GM18499 (cell line): ENCODE results near the gene PPP5C.
"Not testable (repeated sequence)": the region's sequence is repeated elsewhere in the genome, so short reads cannot be mapped to it uniquely, and the experiment has no call there.

Experiments
- ATAC-seq: cut with Tn5 transposase; IDR thresholded peaks from one replicate; pipeline ENCODE4 v1.9.1; 2021; ENCODE audit warnings: moderate number of reproducible peaks; ENCODE audit not compliant: insufficient read depth, unreplicated experiment

The PPP5C gene

DNA sequence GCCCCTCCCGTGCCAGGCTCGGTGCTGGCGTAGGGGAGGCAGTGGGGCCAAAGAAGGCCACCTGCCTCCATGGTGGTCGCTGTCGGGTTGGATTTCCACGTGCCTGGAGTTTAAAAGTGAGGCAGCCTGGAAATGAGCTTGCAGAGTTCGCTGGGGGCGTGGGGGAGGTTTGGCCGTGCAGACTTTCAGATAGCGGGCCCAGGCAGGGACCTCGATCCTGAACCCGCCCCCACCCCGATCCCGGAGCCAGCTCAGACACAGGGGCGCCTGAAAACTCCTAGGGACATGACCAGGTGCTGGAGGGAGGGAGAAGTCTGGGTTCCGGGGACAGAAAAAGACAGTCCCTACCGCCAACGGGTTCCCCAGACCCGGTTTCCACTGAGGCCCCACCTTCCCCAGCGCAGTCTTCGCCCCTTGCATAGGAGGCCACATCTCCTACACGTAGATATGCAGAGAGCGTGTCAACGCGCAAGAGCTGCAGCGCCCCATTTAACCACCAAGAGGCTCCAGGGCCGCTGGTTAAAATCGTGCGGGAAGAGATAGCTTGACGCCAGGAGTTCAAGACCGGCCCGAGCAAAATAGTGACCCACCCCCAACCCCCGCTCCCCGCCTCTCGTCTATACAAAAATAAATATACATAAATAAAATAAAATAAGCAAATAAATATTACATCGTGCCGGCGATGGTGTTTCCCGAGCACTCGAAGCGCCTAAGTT, 58.0 kb downstream of the PPP5C start:
- ATAC-seq, result no peak

DNA sequence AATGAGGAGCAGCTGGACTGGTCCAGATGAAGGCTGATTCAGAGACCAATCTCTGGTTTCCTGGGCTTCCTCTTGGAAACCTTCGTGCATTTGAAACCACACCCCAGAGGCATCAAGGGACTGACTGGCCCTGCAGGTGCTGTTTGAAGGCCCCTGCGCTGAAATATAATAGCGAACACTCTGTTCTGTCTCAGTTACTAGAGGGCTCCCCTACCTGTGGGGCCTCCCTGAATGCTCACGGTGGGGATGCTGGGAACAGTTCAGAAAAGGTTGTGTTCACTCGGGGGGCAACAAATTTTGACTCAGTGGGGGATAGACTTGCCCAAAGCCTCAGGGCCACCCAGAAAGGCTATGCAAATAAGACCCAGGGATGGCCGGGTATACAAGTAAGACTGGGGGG, 60.1 kb downstream of the PPP5C start:
- no peak for ATAC-seq

DNA sequence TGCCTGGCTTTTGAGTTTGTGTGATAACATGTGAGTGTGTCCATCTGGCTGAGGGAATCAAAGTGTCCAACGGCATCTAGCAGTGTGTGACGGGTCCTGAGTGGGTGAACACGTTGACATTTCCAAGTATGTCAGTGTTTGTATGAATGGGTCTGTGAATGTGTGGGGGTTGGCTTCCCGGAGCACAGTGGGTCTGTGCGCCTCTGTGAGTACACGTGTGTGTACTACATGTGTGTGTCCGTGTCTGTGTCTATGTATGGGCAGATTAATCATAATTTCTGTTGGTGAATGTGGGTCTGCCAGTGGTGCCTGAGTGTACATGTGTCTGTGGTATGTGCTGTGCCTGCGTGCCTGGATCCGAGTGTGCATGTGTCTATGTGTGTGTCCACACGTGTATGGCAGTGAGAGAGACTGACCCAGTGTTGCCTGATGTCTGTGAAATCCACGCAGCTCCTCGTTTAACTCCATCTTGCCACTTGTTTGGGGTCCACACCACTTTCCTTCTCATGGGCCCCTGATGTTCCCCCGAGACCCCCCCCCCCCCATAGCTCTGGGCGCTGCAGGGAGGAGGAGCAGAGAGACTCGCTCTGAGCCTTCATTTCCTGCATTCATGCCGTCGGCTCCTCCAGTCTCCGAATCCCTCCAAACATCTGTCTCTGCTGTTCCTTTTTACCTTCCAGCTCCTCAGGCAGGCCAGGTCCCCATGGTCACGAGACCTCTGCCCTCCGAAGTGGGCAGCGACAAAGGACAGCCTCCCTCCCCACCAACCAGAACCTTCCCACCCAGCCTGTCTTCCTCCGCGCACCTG, 61.2 kb downstream of the PPP5C start:
- no peak for ATAC-seq

DNA sequence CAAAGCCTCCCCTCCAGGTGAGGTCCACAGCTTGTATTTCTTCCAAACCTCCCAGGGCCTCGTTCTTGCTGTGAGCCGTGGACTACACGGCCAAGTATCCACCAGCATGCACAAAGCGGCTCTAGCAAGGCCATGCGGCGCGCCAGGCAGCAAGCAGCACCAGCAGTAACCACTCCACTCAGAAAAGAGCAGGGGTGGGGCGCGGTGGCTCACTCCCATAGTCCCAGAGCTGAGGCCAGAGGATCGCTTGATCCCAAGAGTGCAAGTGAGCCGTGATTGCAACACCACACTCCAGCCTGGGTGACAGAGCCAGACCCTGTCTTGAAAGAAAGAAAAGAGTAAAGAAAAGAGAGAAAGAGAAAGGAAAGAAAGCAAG, 61.8 kb downstream of the PPP5C start:
- ATAC-seq, result no peak

DNA sequence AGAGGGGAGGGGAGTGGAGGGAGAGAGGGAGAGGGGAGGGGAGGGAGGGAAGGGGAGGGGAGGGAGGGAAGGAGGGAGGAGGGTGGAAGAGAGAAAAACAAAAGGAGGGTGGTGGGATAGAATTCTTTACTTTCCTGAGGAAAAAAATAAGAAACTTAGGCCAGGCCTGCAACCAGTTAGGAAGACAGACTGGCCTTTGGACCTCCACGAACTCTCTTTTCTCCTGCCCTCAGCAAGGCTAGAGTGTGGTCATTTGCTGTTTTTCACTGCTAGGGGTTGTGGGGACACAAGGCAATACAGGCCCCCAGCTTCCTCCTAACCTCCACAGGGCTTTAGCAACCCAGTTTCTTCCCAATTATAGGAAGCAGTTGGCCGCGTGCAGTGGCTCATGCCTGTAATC, 62.3 kb downstream of the PPP5C start:
- no peak for ATAC-seq

DNA sequence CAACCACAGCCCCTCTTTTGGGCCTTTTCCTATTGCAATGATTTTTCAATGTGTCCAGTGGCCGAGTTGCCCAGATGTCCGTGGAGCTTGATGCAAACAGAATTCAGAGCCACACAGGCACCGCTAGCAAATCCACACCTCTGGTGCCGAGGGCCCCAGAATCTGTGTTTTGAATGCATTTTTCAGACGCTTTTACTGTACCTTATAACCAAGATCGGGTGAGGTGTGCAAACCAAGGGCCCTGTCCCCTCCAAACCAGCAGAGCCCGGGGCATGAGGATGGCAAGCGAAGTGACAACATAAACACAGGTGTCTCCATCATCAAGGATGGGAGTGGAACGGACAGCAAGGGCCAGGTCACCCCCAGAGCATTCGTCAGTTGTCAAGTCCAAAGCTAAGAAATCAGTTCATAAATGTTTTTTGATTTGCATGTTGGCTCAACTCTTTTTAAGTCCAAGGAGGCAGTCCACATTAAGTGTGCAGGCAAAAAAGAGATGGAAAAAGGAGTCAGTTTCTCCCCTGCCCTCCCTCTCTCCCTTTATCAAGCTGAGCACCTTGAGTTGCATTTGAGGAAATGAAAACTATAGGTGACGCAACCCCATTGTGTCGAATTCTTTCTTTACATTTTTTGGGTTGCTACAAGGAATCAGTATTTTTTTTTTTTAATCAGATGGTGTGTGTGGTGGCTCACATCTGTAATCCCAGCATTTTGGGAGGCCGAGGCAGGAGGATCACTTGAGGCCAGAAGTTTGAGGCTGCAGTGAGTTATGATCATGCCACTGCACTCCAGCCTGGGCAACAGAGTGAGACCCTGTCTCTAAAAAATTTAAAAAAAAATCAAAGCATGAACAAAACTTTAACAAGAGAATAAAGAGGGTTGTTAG, 63.6 kb downstream of the PPP5C start:
- no peak for ATAC-seq

DNA sequence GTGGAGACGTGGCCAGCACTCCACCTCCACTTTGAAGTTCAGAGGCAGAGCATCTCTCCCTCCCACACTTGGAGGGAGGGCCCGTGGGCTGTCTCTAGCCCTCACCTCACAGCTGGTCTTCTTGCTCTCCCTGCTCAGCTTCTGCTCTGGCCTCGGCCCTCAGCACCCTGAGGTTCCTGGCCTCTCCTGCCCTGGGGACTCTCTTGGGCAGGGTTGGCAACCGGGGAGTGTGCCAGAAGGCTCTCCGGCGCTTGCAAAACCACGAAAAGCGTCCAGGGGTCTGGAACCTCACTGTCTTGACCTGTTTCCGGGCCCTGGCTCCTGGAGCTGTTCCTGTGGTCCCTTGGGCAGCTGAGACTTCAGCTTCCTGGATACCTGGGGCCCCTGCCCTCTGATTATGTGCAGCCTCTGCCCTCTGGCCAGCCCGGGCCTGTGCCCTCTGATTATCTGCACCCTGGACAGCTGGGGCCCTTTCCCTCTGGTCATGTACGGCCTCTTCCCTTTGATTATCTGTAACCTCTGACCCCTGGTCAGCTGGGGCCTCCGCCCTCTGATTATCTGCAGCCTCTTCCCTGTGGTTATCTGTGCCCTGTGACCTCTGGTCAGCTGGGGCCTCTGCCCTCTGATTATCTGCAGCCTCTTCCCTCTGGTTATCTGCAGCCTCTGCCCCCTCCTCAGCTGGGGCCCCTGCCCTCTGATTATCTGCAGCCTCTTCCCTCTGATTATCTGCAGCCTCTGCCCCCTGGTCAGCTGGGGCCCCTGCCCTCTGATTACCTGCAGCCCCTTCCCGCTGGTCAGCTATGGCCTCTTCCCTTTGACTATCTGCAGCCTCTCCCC, 64.4 kb downstream of the PPP5C start:
- no peak for ATAC-seq

DNA sequence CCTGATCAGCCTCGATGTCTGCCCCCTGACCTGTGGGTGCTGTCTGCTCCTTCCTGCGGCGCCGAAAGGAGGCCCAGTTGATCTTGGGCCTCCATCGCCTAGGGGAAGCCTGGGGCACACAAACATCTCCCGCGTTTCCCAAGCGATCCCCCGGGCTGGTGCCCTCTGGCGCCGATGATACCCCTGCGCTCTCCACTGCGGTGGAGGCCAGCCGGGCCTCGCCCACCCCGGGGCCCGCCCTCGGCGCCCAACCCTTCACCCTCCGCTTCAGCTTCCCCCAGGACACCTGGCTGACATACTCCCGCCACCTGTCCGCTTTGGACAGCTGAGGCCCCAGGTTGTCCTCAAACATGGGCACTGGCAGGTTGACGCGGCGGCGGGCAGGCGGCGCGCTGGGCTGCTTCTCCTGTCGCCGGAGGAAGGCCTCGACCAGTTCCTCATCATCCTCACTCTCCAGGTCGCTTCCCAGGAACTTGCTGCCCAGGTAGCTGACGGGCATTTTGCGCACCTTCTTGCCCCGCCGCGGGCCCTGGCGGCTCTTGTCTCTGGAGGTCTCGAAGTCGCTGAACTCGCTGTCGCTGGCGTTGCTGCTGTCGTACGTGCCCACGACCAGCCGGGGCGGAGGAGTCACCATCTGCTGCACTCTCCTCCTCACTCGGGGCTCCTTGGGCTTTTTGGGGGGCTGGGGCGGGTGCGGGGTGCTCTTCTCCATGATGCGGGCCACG, 65.2 kb downstream of the PPP5C start:
- ATAC-seq, result no peak

DNA sequence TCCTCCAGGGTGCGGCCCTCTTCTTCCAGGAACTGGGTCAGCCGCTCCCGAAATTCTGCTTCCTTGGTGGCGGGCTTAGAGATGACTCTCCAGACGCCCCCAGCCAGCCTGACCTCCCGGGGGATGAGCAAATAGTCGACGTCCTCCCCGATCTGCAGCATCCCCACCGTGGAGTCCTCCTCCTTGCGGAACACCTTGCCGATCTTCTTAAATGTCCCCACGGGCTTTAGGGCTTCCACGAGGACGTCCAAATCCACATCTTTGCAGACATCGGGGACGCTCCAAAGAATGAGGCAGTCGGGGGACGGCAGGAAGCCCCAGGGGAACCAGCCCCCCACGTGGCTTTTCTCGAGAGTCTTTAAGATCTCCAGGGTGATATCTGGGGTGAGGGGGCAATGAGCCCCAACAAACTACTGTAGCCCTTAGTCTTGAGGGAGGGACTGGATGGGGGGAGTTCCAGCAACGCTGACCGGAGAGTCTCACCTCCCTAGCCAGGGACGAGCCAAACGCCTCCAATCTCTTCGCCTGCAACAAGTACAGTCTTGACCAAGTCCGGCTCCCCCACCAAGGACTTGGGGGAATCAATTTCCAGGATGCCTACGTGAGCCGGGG, 65.9 kb downstream of the PPP5C start:
- ATAC-seq, result no peak

DNA sequence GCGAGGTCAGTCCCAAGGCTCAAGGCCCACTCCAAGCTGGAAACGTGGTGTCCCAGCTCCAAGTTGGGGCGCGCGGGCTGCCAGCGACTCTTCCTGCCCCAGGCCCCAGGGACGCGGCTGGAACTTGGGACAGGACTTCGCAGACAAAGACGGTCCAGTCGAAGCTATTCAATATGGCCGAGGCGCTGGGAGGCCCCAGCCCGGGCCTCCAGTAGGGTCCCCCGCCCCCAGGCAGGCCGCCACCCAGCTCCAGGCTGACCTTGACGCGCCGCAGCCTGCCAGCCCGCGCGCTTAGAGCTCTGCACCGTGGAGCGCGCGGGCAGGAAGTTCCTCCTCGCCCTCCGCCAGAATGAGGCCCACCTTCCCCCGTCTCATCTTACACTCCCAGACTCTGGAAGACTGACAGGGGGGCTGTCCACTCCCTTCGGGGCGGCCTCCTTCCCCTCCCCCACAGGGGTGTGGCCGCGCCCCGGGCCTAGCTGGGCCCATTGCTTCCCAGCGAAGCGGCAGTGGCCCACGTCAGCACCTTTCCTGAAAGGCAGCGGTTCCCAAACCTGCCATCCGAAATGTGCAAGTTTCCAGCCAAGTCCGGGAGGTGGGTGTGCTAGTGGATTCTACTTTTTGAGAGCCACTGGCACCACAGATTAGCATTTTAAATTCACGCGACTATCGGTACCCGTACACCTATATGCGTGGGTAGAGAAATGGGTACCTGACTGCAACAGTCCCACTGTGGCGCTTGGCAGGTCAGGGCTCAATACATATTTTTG, 66.6 kb downstream of the PPP5C start, which contains the start of gene CCDC8:
CCDC8 (minus strand) TSS at position 303 of the 770 bp plus-strand sequence. CDS start 754 bp downstream, outside the sequence.
- ATAC-seq, result no peak

DNA sequence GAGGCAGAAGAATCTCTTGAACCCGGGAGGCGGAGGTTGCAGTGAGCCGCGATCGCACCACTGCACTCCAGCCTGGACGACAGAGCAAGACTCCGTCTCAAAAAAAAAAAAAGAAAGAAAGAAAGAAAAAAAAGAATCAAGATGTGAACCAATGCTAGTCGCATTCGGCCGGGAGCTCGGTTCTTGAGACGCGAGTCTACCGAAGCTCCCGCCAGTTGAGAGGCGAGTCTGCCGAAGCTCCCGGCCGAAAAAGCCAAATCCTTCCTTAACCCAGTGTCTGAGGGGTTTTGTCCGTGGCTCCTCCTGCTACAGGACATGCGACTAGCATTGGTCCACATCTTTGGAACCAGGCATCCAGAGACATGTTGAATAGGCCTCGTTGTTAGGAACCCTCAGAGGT, 68.0 kb downstream of the PPP5C start:
- not testable (repeated sequence) for ATAC-seq

DNA sequence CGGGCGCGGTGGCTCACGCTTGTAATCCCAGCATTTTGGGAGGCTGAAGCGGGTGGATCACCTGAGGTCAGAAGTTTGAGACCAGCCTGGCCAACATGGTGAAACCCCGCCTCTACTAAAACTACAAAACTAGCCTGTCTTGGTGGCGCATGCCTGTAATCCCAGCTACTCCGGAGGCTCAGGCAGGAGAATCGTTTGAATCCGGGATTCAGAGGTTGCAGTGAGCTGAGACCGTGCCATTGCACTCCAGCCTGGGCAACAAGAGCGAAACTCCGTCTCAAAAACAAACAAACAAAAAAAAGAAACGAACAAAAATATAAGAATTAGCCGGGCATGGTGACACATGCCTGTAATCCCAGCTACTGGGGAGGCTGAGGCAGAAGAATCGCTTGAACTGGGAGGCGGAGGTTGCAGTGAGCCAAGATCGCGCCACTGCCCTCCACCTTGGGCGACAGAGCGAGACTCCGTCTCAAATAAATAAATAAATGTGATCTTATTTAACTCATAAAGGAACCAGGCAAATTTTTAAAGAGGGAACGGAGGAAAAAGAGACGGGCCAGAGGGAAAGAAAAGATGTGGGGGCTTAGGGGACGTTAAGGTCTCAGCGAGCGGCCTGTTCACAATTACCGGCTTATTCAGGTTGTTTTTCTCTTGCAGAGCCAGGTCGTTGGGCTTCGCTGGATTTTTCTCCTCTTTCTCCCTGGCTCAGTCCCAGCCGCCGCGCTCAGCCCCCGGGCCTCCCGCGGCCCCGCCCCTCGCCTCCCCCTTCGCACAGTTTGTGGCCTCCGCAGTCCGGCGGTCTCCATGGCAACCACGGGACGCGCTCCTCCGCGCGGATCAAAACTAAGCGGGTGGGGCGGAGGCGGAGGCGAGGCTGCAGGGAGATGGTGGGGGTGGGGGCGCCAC, 69.2 kb downstream of the PPP5C start:
- not testable (repeated sequence) for ATAC-seq

DNA sequence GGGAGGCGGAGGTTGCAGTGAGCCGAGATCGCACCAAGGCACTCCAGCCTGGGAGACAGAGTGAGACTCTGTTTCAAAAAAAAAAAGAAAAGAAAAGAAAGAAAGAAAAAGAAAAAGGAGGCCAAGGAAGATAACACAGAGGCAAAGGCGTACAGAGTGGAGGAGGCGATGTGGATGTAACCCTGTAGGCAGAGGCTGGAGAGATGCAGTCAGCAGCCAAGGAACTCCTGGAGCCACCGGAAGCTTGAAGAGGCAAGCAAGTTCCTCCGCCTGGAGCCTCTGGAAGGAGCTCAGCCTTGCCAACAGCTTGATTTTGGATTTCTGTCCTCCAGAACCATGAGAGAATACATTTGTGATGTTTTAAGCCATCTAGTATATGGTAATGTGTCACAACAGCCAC, 73.2 kb downstream of the PPP5C start:
- ATAC-seq, result no peak

DNA sequence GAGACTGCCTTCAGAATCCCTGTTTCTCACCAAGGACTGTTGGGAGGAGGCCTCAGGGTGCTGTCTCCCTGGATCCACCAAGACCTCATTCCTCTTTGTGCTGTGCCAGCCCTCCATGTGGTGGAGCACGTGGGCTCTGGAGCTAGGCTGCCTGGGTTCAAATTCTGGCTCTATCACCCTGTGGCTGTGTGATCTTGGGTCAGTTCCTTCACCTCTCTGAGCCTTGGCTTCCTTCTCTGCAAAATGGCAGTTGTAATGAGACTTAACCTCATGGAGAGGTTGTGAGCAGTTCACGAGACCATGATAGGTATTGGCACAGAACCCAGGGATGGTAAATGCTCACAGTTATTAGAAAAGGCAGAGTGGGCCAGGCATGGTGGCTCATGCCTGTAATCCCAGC, 75.5 kb downstream of the PPP5C start:
- ATAC-seq, result no peak

DNA sequence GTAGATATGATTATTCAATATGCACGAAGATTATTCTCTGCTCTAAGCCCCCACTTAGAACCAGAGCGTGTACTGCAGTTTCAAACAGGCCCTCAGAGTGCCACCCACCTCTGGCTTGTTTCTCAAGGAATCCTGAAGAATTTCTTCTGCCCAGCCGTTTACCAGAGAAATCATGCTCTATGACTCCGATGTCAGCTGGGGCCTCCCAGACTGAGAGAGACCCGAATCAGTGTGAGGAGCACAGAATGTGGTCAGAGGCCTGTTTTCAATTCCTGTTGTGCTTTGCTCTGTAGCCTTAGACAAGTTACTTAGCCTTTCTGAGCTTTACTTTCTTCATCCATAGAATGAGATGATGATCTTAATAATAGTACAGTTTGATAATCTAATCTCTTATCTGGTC, 76.3 kb downstream of the PPP5C start:
- ATAC-seq, result no peak

DNA sequence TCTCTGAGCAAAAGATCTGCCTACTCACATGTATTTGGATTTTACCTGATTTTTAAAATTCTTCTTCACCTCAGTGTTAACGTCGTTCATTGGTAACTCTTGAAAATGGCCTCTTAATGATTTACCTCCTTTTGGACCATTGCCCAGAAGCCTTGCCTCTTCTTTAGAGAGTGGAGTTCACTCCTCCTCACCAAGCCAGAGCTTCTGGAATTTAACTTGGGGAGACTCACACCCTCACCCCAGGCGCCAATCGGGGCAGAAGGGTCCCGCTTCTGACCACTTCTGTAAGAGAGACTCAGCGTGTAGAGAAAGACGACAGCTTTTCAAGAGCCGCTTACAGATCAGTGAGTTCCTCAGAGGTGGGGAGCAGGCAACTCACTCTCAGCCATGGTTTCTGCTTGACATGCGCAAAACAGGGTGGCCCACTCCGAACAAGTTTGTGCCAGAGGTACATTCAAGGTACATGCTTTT, 79.2 kb downstream of the PPP5C start:
- no peak for ATAC-seq
